GM21390 (cell line): ENCODE measurements around the gene KAZN.

Source experiments
- ATAC-seq: cut with Tn5 transposase; IDR thresholded peaks from one replicate; pipeline ENCODE4 v1.9.1; 2021; ENCODE audit not compliant: unreplicated experiment

Gene KAZN

GRCh38 chr1:15141935-15142539, 543.6 kb downstream of the KAZN start:
- no peak for ATAC-seq

GRCh38 chr1:15145327-15145726, 546.8 kb downstream of the KAZN start:
- no peak for ATAC-seq

- ATAC-seq = no peak
Observed at GRCh38 chr1:15146142-15146680, 547.7 kb downstream of the KAZN start.

GRCh38 chr1:15146971-15147376, 548.5 kb downstream of the KAZN start:
- ATAC-seq = no peak

GRCh38 chr1:15148004-15148403, 549.5 kb downstream of the KAZN start:
- ATAC-seq = no peak

- ATAC-seq = no peak
Observed at GRCh38 chr1:15148475-15148874, 550.0 kb downstream of the KAZN start.

GRCh38 chr1:15148941-15149340, 550.5 kb downstream of the KAZN start:
- no peak for ATAC-seq

- no peak for ATAC-seq
Observed at GRCh38 chr1:15150376-15150775, 551.9 kb downstream of the KAZN start.

- ATAC-seq = no peak
Observed at GRCh38 chr1:15151377-15151806, 552.9 kb downstream of the KAZN start.

GRCh38 chr1:15151871-15152270, 553.4 kb downstream of the KAZN start:
- no peak for ATAC-seq

- no peak for ATAC-seq
Observed at GRCh38 chr1:15152318-15153183, 554.1 kb downstream of the KAZN start.

GRCh38 chr1:15153184-15153841, 554.8 kb downstream of the KAZN start, which contains the start of gene TMEM51:
Gene TMEM51 (plus strand): TSS chr1:15153747. CDS start chr1:15215088, 61,341 bp downstream.
- no peak for ATAC-seq

- ATAC-seq = no peak
Observed at GRCh38 chr1:15153842-15154479, 555.5 kb downstream of the KAZN start.

GRCh38 chr1:15154480-15155036, 556.1 kb downstream of the KAZN start:
- no peak for ATAC-seq

- ATAC-seq = no peak
Observed at GRCh38 chr1:15155191-15155590, 556.7 kb downstream of the KAZN start.

GRCh38 chr1:15155888-15156741, 557.6 kb downstream of the KAZN start:
- ATAC-seq = no peak

- no peak for ATAC-seq
Observed at GRCh38 chr1:15156807-15157380, 558.4 kb downstream of the KAZN start.

GRCh38 chr1:15157524-15158399, 559.3 kb downstream of the KAZN start:
- no peak for ATAC-seq
